NCI-H2171 treated with DMSO at 0.1 percent for 48 hours (cell line): ENCODE measurements around the gene TAF1B.
A peak's percentile ranks its signal among the peaks of the same experiment; 100 is the strongest.

Experiments used
- DNase-seq: peaks from one replicate; lab custom pipeline; 2025; lab: John Stamatoyannopoulos, UW

Gene TAF1B

DNA sequence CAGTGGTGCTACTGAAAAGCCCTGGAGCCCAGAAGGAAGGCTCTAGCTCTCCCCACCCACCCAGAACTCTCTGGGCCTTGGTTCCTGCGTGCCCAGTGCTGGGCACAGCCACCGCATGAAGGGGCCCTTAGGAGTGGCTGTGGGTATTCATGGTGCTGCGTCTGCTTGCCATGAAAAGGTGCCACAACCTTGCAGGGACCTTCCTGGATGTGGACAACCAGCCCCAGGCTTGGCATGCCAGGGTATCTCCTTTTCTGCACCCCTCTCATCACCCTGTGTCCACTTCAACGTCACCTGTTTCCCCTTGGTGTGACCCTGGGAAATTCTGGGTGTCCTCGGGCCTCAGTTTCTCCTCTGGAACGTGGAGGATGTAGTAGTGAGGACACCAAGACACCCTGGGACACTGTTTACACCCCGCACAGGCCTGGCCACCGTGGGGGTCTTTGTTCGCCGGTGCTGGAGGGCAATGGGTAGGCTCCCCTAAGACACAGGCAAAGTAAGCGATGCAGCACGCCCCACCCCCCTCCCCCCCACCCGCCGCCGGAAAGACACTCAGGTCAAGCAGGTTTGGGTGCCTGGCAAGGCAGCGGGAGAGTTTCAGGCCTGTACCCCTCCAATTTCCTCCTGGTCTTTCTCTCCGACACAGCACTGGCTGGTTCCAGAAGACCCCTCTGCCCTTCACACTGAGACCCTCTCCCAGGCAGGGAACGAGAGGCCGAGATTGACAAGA is 34.8 kb upstream of the TAF1B start:
- no peak for DNase-seq

DNA sequence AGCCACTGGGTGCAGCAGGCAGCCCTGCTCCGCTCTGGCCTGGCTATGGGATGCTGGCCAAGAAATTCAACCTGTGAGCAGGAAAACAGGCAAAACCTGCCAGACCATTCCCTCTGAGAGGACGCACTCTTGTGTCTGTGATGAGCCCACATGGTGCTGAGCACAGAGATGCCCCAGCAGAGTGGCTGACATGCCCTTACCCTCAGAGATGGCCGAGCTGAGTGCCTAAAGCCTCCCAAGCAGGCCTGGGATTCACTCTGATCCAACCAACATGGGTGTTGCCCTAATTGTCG is 34.3 kb upstream of the TAF1B start:
- DNase-seq, result no peak

DNA sequence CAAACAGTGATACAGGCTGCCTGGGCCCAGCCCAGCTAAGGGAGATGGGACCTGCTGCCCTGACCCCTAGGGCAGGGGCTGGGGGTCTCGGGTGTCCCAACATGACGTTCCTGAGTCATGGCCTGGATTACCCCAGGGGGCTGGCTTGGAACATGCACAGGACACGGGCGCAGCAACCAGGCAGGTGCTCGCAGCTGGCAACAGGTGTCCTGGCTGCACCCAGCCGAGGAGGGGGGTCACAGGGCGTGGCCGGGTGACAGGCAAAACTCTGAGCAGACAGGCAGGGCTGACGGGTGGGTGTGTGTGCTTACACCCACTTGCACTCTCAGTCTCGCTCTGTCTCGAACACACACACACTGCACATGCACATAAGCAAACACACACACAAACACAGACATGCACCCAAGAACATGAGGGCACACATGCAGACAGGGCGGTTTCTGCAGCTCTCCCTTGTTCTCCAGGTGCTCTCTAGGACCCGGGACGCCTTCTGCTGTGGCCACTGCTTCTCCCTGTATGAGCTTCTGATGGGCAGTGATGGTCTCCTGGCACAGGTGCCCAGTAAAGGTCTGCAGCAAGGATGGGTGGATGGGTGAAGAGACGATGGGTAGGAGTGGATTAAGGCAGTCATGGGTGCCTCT is 33.7 kb upstream of the TAF1B start:
- DNase-seq, result no peak

DNA sequence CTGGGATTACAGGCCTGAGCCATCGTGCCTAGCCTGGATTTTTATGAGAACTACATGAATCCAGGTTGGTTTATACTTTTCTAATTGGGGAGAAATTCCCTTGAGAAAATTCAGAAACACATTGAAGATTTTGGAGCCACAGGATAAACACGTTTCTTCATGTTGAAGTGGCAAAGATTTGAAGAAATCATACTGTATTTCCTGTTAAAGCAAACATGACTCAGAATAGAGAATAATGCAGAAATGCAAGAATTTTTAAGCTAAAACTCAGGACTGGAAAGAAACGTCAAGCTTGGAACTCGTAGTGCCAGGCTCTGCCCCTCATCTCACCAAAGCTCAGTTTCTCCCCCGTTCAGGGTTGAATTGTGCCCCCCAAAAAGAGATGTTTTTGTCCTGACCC is 32.1 kb upstream of the TAF1B start:
- DNase-seq, result no peak

DNA sequence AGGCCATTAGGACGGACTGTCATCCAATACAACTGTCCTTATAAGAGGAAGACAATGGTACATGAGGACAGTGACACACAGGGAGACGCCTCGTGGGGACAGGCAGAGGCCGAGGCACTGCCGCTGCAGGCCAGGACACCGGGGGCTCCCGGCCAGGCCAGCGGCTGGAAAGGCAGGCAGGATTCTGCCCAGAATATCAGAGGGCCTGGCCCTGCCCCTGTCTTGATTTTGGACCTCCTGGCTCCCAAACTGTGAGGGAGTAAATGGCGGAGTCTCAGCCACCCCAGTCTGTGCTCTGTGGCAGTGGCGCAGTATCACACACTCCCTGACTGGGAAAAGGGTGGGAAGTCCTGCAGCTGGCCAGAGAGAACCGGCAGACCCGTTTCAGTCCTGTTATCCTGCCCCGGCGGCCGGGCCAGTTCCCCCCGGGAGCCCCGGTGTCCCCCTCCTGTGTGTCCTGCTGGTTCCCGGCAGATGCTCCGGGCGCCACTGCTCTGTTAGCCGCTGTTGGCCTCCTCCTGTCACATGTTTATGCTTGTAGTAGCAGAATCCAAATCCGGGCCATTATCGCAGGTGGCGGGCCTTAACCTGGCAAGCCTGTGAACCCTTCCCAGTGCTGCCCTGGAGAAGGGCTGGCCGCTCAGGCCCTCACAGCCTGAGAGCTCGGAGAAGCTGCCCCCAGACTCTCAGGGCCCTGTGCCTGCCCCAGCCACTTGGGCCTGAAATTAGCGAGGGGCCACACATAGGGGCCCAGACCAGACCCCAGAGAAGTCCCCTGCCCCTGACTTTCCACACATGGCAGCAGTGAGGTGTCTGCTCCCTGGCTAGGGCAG is 31.4 kb upstream of the TAF1B start:
- DNase-seq, result no peak

DNA sequence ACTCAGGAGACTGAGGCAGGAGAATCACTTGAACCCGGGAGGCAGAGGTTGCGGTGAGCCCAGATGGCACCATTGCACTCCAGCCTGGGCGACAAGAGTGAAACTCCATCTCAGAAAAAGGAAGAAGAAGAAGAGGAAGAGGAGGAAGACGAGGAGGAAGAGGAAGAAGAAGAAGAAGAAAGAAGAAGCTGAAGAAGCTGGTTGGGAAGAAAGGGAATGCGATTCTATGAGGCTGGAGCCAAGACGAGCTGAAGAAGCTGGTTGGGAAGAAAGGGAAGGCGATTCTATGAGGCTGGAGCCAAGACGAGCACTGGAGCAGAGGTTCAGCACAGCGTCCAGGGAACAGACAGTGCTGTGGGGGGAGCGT is 30.3 kb upstream of the TAF1B start:
- DNase-seq, result no peak

DNA sequence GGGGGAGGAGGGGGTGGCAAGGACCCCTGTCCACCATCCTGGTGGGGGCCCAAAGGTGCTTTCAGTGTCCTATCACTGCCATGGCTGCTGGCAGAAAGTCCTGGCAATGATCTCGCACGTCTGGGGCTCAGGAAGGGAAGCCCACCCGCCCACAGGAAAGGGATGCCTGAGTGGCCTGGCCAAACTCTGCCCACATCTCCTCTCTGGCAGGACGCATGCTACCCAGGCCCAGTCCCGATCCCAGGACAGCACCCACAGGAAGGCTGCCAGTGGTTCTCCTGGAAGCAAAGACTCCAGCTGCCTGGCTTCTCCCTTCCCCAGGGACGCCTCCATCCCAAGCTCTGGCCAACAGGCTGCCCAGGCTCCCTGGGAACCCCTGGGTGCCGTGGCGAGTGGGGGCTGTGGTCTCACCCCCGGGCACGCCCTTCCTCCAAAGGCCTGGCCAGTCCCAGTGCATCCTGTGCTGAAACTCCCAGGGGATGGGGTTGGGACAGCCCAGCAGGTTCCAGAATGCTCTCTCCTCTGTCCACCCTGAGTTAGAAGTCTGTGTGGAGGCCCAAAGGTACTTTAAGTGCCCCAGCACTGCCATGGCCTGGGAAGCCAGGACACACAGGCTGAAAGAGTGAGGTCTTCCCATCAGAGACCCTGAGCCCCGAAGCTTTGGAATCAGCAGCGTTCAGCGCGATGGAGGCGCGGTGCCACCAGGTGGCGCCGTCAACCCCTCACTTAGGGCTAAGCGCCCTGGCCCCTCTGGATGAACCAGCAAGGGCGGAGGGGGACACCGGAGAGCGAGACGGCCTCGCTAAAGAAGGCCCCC is 29.8 kb upstream of the TAF1B start:
- DNase-seq, result peak; percentile 50

DNA sequence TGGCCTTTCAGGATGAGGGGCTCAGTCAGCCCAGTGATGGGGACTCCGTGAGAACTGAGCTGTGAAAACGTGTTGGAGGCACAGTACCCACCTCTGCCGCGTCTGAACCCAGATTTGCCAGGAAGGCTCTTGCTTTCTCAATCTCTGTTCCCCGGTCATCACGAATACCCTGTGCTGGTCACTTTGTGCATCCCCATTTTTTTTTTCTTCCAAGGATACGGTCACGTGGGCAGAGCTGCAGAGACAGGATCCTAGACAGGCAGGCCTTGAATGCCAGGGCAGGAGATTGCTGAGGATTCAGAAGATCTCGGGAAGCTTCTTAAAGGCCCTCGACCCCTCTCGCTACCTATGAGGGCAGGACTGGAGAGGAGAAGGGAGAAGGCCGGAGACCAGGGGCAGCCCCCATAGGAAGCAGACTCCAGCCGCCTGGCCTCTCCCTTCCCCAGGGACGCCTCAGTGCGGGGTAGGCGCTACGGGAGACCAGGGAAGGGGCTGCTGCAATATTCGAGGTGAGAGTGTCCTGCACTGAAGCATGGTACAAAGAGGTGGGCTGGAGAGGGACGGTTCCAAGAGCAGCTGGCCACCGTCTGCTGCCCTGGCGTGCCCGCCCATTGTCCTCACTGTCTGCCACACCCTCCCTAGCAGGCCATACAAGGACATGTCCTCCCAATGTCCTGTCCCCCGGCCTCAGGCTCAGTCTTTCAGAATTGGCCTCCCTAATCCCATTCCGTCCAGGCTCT is 29.0 kb upstream of the TAF1B start:
- DNase-seq, result no peak

DNA sequence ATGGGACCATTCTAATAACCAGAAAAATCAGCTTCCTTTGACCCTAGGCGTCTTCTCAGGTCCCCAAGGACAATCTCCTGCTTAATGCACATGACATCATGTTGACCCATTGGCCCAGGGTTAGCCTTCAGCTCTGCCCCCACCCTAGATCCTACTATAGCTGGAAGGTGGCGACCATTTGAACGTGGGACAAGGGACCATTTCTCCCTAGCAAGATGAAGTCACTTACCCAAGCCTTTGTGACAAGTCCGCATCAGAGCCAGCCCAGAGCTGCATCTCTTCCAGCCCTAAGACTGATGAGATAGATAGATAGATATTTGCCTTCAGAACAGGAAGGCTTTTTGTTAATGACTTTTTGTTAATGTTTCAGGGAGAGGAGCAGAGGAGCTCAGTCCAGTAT is 28.2 kb upstream of the TAF1B start:
- no peak for DNase-seq

DNA sequence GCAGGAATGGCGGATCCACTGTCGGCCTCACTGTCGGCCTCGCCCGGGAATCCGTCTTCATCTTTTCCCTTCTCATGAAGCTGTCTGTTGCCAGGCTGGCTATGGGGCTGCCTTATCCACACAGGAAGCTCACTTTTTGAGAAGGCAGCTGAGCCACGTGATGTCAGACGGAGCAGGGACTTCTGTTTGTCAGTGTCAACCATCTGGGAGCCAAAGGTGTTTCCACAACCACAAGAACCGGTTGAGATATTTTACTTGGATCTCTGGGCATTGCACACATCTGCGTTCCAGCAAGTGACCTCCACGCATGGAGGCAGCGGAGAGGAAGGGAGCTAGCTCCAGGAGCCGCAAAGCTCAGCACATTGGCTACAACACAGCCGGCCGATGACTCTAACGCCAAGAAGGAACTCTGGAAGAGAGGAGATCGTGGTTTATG is 27.4 kb upstream of the TAF1B start:
- DNase-seq, result no peak

DNA sequence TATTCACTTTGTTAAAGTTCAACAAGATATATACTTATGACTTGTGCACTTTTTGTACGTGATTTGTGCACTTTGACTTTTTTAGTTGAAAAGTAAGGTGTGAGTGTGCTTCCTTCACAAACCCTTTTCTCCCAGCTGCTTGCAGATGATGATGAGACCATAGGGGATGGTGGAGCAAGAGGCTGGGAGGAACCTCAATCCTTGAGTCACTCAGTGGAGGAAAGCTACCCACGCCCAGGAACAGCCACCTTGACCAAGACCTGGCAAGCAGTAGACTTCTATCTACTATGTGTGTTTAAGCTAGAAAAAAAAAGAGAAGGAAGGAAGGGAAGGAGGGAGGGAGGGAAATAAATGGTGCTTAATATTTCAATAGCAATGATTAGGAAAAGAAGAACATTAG is 25.2 kb upstream of the TAF1B start:
- no peak for DNase-seq

DNA sequence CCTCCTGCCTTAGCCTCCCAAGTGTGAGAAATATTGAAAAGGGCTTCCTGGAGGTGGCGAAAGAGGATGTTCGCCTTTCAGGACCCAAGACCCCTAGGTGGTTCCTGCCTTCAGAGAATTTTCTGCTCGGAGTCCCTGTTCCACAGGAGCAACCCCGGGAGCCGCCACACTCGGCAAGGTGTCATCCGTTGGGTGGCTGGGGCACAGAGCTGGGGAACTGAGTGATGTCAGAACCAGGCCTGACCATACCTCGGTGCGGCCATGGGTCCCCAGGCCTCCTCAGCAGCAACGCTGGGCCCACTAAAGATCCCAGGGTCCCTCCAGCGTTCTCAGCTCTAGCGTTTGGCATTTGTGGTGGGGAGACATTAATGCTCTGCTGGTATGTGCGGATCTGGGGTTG is 23.7 kb upstream of the TAF1B start:
- no peak for DNase-seq

DNA sequence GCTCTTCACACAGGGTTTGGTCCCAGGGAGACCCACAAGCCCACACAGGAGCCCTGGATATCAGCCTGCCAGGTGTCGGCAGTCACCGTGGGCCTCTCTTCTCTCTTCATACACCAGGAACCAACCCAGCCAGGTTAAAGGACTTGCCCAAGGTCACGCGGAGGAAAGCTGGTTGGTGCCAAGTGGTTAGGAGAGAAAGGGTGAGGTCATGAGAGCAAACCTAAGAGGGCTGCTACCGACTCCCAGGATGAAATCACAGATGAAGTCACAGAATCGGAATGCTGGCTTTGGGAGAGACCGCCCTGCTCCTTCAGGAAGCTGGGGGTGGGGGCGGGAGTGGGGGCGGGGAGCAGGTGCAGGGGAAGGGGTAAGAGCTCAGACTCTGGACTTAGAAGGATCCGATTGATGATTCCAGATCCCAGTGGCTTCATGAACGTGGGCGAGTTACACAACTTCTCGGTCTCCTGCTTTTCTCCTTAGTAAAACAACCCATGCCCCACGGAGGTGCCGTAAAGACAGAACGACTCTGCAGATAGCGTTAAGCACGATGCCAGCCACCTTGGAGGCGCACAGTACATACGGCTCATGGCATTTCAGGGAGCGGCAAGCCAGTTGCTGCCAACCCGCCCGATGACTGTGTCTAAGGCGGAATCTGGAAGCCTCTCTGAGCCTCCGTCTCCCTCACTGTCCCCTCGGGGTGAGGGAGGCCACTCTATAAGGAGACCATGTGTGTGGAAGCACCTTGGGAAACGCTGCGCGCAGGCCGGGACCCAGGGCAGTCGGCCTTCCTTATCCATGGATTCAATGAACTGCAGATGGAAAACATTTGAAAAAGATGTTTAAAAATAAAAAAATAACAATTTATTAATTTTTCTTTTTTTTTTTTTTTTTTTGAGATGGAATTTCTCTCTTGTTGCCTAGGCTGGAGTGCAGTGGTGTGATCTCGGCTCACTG is 23.0 kb upstream of the TAF1B start:
- no peak for DNase-seq

DNA sequence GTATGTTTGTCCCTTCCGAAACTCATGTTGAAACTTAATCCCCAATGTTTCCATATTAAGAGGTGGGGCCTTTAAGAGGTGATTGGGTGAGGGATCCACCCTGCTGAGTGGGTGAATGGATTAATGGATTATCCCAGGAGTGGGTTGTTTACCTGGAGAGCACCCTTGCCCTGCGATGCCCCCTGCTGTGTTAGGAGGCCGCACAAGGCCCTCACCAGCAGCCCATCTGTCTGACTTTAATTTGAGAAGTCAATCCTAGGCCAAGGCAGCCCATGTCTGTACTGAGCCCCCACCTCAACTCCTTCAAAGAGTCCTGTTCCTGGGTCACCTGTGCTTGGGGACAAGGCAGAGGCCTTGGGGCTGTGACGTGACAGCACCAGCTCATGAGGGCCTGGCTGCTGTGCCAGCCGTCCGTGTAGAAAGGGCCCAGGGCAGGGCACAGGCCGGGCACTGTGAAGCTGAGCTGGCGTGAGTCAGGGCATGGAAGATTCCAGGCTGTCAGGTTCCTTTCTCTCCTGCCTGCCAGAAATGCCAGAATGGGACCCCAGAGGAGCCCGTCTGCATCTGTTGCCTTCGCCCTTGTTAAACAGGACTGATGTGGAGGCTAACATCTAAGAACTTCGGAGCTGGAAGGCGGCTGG is 21.3 kb upstream of the TAF1B start:
- peak; percentile 62 for DNase-seq

DNA sequence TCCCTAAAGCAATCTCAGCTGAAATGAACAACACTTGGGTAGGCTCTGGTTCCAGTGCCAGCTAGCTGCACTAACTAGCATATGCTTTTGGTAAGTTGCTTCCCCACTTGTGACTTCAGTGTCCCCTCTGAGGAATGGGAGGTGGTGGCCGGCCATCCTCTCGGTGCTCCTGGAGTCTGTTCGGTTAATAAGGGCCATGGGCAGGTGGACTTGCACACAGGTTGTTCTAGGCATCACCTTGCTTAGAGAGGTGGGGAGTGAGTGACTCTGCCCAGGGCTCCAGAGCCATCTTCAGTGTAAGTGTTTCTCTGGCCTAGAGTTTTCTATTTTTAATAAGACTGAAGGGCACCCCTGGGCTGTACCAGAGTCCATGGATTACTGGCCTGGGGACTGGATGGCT is 18.8 kb upstream of the TAF1B start:
- DNase-seq, result no peak

DNA sequence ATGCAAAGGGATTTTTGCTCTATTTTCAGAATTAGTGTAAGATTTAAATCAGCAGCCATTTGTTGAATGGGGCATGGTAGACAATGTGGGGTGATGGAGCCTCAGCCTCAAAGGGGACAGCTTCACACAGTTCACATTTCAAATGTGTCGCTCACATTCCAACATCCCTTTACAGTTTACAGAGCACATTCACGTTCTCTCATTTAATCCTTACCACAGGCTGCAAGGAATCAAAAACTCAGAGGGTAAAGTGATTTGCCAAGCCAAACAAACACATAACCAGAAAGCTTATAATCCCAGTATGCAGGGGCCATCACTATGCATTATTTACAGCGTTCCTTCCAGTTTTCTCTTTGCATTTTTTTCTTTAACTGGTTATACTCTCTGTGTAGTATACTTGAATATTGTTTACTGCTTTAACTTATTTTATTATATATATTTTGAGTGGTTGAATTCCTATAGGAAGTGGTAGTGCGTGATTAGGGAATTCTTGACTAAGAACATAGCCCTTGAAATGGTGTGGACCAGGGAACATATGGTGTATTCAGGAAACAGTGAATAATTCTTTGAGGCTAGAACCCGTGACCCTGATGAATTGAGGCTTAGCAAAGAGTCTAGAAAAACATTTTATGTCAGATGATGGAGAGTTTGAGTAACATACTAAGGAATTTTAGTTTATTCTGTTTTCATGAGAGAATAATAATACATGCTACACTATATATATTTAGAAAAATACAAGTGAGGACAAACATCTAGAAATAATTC is 18.1 kb upstream of the TAF1B start:
- no peak for DNase-seq

DNA sequence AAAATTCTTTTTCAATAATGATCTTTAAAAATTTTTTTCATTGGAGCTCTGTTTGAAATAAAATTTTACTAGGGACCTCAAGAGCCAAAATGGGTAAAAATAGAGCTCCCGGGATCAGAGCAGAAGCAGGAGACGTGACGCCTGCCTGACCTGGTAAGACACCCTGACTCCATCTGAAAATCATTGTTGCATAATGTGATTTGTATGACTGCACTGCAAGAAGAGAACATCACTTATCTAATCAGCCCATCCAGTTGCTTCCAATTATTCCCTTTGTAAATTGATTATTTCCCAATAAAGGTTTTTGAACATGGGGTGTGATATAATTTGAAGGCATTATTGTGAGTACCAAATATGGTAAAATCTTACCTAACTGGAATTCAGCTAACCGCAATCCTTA is 17.1 kb upstream of the TAF1B start:
- DNase-seq, result no peak

DNA sequence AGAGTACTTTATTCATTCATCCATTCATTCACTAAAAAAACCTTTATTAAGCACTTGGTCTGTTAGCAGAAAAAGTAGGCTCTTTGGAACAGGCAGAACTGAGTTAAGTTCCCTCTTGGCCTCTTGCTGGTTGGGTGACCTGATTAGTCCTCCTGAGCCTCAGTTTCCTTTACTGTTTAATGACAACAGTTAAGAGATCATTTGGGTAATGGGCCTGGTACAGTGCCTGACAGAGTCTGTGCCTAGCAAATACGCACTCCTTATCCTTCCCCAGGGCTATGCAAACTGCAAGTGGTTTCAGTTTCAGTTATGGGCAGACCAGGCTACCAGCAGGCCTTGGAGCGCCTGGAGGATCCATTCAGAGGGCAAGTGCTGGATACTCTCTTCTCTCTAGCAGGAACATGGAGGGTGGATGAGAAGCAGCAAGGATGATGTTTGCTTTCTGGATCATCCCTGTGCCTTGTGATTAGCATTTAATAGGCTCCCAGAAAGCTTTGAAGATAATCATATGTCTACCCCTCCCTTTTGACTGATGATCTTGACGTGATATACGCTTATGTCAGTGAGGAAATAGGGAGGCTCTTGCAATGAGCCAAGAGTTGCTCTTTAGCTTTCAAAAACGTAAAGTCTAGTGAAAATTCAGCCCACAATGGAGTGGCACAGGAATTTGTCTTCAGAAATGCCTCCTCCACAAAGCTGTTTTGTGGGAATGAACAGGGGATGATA is 12.4 kb upstream of the TAF1B start:
- DNase-seq, result no peak

DNA sequence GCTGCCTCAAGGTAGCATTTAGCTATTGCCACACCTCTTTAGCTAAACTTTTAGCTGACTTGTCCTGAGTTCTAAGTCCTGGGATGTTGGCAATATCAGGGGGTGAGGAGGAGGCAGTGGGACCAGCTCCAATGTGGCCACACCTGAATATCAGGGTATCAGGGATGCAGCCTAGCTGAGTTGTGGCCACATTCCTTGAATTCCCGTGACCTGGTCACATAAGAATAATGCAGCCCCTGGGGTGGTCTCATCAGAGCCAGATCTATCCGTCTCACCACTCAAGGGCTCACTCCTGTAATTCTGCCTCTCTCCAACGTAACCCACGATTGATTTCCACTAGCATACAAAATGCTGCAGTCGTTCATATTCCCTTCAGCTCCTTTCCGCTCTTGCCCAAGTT is 11.6 kb upstream of the TAF1B start:
- no peak for DNase-seq
